WTC11 (cell line): ENCODE results near the gene DNAJC2. TPM values are rescaled to one million over a fixed set of nuclear protein-coding genes. Genes with fewer than 3 reads are reported as not detected.

Source experiments
- ATAC-seq: fragments of 200-7000 bp; cut with Tn5 transposase; 2 replicates; pipeline ENCODE4 v1.10.0; 2021; ENCODE audit warnings: mild to moderate bottlenecking, moderate library complexity
- CTCF ChIA-PET: fragments of 300-600 bp; sonication (Branson Sonifier 250); formaldehyde crosslinking; loops from one replicate; lab custom pipeline; 2021; ENCODE audit warnings: antibody characterized with exemption; lab: Charles Lee
- POLR2A ChIA-PET: fragments of 350-600 bp; sonication (Branson Sonifier 250); formaldehyde crosslinking; loops from one replicate; lab custom pipeline; 2021; ENCODE audit warnings: antibody characterized with exemption; lab: Charles Lee
- DNase-seq: peaks from one replicate; pipeline ENCODE4 v3.0.0; 2021; ENCODE audit warnings: low spot score
- H3K27ac Mint-ChIP-seq: 2 replicates; pipeline ENCODE4 v1.8.0; 2021; ENCODE audit warnings: mixed read lengths
- H3K27me3 Mint-ChIP-seq: 2 replicates; pipeline ENCODE4 v1.8.0; 2021; ENCODE audit warnings: low read depth, mild to moderate bottlenecking, moderate library complexity, mixed read lengths
- H3K36me3 Mint-ChIP-seq: 2 replicates; pipeline ENCODE4 v1.8.0; 2021; ENCODE audit warnings: mixed read lengths
- H3K4me1 Mint-ChIP-seq: 2 replicates; pipeline ENCODE4 v1.8.0; 2022; ENCODE audit warnings: mixed read lengths
- H3K4me3 Mint-ChIP-seq: 2 replicates; pipeline ENCODE4 v1.8.0; 2021; ENCODE audit warnings: mild to moderate bottlenecking, moderate library complexity, mixed read lengths
- H3K9me3 Mint-ChIP-seq: 2 replicates; pipeline ENCODE4 v1.8.0; 2021; ENCODE audit warnings: mixed read lengths
- ATF3 ChIP-seq: sonication (generic); formaldehyde crosslinking; conservative IDR thresholded peaks from 2 replicates; pipeline ENCODE4 v1.8.1; 2022; ENCODE audit warnings: mild to moderate bottlenecking, missing genetic modification reagents
- E2F5 ChIP-seq: sonication (generic); formaldehyde crosslinking; IDR thresholded peaks from 2 replicates; pipeline ENCODE4 v1.8.1; 2022; ENCODE audit warnings: mild to moderate bottlenecking, moderate library complexity, missing genetic modification reagents
- ETV6 ChIP-seq: sonication (generic); formaldehyde crosslinking; IDR thresholded peaks from 2 replicates; pipeline ENCODE4 v1.8.1; 2022; ENCODE audit warnings: mild to moderate bottlenecking, missing genetic modification reagents
- IRF2 ChIP-seq: sonication (generic); formaldehyde crosslinking; IDR thresholded peaks from 2 replicates; pipeline ENCODE4 v1.8.0; 2022; ENCODE audit warnings: low read depth, missing genetic modification reagents, borderline replicate concordance
- KAT7 ChIP-seq: sonication (generic); formaldehyde crosslinking; IDR thresholded peaks from 2 replicates; pipeline ENCODE4 v1.8.1; 2023; ENCODE audit warnings: missing genetic modification reagents, mild to moderate bottlenecking, borderline replicate concordance
- MYBL2 ChIP-seq: sonication (generic); formaldehyde crosslinking; IDR thresholded peaks from 2 replicates; pipeline ENCODE4 v1.8.1; 2023; ENCODE audit warnings: mild to moderate bottlenecking, moderate library complexity, missing genetic modification reagents
- NFATC4 ChIP-seq: fragments of 250-450 bp; sonication (Bioruptor Pico); IDR thresholded peaks from 2 replicates; pipeline ENCODE4 v1.9.0; 2021; ENCODE audit warnings: mild to moderate bottlenecking
- NFE2L1 ChIP-seq: sonication (generic); formaldehyde crosslinking; IDR thresholded peaks from 2 replicates; pipeline ENCODE4 v1.8.1; 2023; ENCODE audit warnings: missing genetic modification reagents
- SOX15 ChIP-seq: fragments of 250-450 bp; sonication (Bioruptor Pico); IDR thresholded peaks from 2 replicates; pipeline ENCODE4 v1.9.0; 2021; ENCODE audit warnings: mild to moderate bottlenecking
- TCF7 ChIP-seq: sonication (generic); formaldehyde crosslinking; IDR thresholded peaks from 2 replicates; pipeline ENCODE4 v1.8.0; 2022; ENCODE audit warnings: mild to moderate bottlenecking, low read depth, missing genetic modification reagents, moderate library complexity
- TEAD1 ChIP-seq: sonication (generic); formaldehyde crosslinking; IDR thresholded peaks from 2 replicates; pipeline ENCODE4 v1.8.0; 2022; ENCODE audit warnings: mild to moderate bottlenecking, missing genetic modification reagents
- ZMAT4 ChIP-seq: fragments of 250-450 bp; sonication (Bioruptor Pico); IDR thresholded peaks from 2 replicates; pipeline ENCODE4 v1.9.0; 2021; ENCODE audit warnings: mild to moderate bottlenecking
- ZNF138 ChIP-seq: sonication (generic); formaldehyde crosslinking; conservative IDR thresholded peaks from 2 replicates; pipeline ENCODE4 v1.8.1; 2022; ENCODE audit warnings: mild to moderate bottlenecking, moderate library complexity, missing genetic modification reagents
- ZNF317 ChIP-seq: sonication (generic); formaldehyde crosslinking; IDR thresholded peaks from 2 replicates; pipeline ENCODE4 v1.8.1; 2023; ENCODE audit warnings: low read depth, mild to moderate bottlenecking, moderate library complexity, missing genetic modification reagents, borderline replicate concordance
- ZNF532 ChIP-seq: fragments of 250-450 bp; sonication (Bioruptor Pico); IDR thresholded peaks from 2 replicates; pipeline ENCODE4 v1.9.0; 2021; ENCODE audit warnings: mild to moderate bottlenecking, borderline replicate concordance
- total RNA-seq: library from RNA; stranded (reverse); gene quantifications from 3 replicates; pipeline ENCODE4 v1.2.3, GENCODE V29; 2021
- TF ChIP-seq, protein P1 (sequence below): sonication (generic); formaldehyde crosslinking; IDR thresholded peaks from 2 replicates; pipeline ENCODE4 v1.8.0; 2023; ENCODE audit warnings: missing genetic modification reagents, mild to moderate bottlenecking, borderline replicate concordance
- TF ChIP-seq, protein P2 (sequence below): sonication (generic); formaldehyde crosslinking; IDR thresholded peaks from 2 replicates; pipeline ENCODE4 v1.8.1; 2023; ENCODE audit warnings: mild to moderate bottlenecking, missing genetic modification reagents
- TF ChIP-seq, protein P3 (sequence below): sonication (generic); formaldehyde crosslinking; IDR thresholded peaks from 2 replicates; pipeline ENCODE4 v1.8.0; 2022; ENCODE audit warnings: mild to moderate bottlenecking, missing genetic modification reagents
- TF ChIP-seq, protein P4 (sequence below): fragments of 250-450 bp; sonication (Bioruptor Pico); conservative IDR thresholded peaks from 2 replicates; pipeline ENCODE4 v1.9.0; 2021; ENCODE audit warnings: mild to moderate bottlenecking

The DNAJC2 gene
- total RNA-seq, 1 experiment from 2014 or later = 39.7 TPM

- TF ChIP-seq, protein P1, sequence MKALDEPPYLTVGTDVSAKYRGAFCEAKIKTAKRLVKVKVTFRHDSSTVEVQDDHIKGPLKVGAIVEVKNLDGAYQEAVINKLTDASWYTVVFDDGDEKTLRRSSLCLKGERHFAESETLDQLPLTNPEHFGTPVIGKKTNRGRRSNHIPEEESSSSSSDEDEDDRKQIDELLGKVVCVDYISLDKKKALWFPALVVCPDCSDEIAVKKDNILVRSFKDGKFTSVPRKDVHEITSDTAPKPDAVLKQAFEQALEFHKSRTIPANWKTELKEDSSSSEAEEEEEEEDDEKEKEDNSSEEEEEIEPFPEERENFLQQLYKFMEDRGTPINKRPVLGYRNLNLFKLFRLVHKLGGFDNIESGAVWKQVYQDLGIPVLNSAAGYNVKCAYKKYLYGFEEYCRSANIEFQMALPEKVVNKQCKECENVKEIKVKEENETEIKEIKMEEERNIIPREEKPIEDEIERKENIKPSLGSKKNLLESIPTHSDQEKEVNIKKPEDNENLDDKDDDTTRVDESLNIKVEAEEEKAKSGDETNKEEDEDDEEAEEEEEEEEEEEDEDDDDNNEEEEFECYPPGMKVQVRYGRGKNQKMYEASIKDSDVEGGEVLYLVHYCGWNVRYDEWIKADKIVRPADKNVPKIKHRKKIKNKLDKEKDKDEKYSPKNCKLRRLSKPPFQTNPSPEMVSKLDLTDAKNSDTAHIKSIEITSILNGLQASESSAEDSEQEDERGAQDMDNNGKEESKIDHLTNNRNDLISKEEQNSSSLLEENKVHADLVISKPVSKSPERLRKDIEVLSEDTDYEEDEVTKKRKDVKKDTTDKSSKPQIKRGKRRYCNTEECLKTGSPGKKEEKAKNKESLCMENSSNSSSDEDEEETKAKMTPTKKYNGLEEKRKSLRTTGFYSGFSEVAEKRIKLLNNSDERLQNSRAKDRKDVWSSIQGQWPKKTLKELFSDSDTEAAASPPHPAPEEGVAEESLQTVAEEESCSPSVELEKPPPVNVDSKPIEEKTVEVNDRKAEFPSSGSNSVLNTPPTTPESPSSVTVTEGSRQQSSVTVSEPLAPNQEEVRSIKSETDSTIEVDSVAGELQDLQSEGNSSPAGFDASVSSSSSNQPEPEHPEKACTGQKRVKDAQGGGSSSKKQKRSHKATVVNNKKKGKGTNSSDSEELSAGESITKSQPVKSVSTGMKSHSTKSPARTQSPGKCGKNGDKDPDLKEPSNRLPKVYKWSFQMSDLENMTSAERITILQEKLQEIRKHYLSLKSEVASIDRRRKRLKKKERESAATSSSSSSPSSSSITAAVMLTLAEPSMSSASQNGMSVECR (CRISPR knock-in tag) = no peak
- TF ChIP-seq, protein P2, sequence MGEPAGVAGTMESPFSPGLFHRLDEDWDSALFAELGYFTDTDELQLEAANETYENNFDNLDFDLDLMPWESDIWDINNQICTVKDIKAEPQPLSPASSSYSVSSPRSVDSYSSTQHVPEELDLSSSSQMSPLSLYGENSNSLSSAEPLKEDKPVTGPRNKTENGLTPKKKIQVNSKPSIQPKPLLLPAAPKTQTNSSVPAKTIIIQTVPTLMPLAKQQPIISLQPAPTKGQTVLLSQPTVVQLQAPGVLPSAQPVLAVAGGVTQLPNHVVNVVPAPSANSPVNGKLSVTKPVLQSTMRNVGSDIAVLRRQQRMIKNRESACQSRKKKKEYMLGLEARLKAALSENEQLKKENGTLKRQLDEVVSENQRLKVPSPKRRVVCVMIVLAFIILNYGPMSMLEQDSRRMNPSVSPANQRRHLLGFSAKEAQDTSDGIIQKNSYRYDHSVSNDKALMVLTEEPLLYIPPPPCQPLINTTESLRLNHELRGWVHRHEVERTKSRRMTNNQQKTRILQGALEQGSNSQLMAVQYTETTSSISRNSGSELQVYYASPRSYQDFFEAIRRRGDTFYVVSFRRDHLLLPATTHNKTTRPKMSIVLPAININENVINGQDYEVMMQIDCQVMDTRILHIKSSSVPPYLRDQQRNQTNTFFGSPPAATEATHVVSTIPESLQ (CRISPR knock-in tag) = no peak
- TF ChIP-seq, protein P3, sequence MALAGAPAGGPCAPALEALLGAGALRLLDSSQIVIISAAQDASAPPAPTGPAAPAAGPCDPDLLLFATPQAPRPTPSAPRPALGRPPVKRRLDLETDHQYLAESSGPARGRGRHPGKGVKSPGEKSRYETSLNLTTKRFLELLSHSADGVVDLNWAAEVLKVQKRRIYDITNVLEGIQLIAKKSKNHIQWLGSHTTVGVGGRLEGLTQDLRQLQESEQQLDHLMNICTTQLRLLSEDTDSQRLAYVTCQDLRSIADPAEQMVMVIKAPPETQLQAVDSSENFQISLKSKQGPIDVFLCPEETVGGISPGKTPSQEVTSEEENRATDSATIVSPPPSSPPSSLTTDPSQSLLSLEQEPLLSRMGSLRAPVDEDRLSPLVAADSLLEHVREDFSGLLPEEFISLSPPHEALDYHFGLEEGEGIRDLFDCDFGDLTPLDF (CRISPR knock-in tag) = no peak
- TF ChIP-seq ZNF317 (CRISPR knock-in tag) (no peak), NFE2L1 (no peak)
Measured at GRCh38 chr7:103343332-103343731, 1.2 kb downstream of the DNAJC2 start (continued).

DNA sequence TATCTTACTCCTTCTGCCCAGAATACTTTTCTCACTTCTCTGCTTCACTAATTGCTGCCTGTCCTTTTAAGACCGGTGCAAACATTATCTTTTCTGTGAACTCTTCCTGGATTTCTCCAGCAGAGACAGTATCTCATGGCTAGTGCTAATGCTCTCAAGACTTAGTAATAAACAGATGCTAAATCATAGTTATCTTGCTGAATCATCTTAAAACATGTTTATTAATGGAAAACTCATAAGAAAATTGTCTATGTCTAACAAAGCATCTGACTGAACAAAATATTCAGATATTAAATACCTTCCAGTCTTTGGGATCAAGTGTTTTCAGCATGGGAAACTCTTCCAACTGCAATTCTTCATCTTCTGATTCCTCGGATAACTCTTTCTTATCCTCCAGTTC lies 3.1 kb downstream of the DNAJC2 start:
- Mint-ChIP-seq H3K27me3 (no peaks in the 10 kb centered on the region), H3K36me3 (peaks cover 47% of the 10 kb centered on the region), H3K9me3 (no peaks in the 10 kb centered on the region), H3K4me3 (no peak overlapping the region), H3K27ac (no peak overlapping the region), H3K4me1 (peaks cover 5% of the 10 kb centered on the region; the same call in 1 of the 2 replicates)
- ChIA-PET POLR2A (no interaction called here), CTCF (no interaction called here)
- ATAC-seq (no peak), DNase-seq (no peak)
- TF ChIP-seq TCF7 (CRISPR knock-in tag) (no peak), ATF3 (CRISPR knock-in tag) (no peak), ZNF138 (no peak), ETV6 (no peak), ZMAT4 (CRISPR knock-in tag) (no peak), SOX15 (CRISPR knock-in tag) (no peak), KAT7 (CRISPR knock-in tag) (no peak), E2F5 (CRISPR knock-in tag) (no peak), NFATC4 (CRISPR knock-in tag) (no peak), TEAD1 (CRISPR knock-in tag) (no peak), MYBL2 (CRISPR knock-in tag) (no peak), ZNF532 (CRISPR knock-in tag) (no peak), IRF2 (CRISPR knock-in tag) (no peak), NFE2L1 (no peak)
- TF ChIP-seq, protein P4, sequence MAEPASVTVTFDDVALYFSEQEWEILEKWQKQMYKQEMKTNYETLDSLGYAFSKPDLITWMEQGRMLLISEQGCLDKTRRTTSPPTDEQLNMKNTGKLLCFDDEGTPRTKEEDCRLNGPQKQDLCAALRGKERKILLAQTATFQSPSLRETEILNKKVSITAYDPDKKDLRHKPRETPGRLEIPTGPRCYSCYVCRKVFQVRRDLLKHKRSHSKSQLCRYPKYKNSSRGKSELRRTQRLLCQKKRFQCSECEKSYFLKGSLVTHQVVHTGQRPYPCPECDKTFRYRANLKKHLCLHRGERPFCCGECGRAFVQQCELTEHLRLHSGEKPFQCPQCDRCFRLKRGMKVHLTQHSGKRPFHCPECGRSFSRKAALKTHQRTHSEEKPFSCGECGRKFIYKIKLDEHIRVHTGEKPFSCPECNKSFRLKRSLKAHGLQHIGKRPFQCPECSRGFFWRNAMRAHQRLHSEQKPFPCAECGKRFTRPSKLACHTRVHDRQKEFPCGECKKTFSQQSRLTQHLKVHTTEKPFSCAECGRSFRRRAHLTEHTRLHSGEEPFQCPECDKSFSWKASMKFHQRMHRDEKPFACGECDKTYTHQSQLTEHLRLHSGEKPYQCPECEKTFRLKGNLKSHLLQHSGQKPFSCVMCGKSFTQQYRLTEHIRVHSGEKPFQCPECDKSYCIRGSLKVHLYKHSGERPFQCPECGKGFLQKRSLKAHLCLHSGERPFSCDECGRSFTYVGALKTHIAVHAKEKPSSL = no peak
